Occipital lobe (tissue), 2 donors: ENCODE measurements around the gene PCDHGA2. TPM values are rescaled to one million over a fixed set of nuclear protein-coding genes. Genes with fewer than 3 reads are reported as not detected.
"Not testable (repeated sequence)": the region's sequence is repeated elsewhere in the genome, so short reads cannot be mapped to it uniquely, and the experiment has no call there.

ENCODE experiments used
- DNase-seq: peaks from one replicate; lab custom pipeline; 2025; lab: John Stamatoyannopoulos, UW
- total RNA-seq: library from RNA; depleted of rRNA; stranded (reverse); fragments of >200 nt; gene quantifications from one replicate; pipeline ENCODE4 v1.2.3, GENCODE V29; 2014

PCDHGA2 gene
- total RNA-seq, 1 donor from 2014 or later, result 6.9 TPM

DNA sequence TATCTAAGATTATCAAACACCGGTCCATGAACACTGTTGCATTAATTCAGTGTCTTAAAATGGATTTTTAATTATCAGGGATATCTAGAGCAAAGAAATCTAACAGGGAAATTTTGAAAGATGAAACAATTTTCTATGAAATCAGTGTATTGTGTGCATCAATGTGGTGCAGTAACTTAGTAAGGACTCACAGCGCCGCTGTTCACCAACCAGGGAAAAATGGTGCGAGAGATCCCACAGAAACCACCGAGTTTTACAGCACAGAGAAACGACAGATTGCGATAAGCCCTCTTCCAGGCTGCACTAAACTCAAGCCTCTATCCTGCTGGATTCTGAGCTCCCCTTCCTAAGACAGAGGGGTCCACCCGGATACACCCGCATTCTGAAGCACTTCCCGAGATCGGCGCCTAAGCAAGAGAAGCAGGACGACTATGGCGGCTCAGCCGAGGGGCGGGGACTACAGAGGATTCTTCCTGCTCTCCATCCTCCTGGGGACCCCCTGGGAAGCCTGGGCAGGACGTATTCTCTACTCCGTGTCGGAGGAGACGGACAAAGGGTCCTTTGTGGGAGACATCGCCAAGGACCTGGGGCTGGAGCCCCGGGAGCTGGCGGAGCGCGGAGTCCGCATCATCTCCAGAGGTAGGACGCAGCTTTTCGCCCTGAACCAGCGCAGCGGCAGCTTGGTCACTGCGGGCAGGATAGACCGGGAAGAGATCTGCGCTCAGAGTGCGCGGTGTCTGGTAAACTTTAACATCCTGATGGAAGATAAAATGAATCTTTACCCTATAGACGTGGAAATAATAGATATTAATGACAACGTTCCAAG is 44.1 kb downstream of the PCDHGA2 start, which contains the start of gene PCDHGA7:
Gene PCDHGA7 (plus strand): TSS at position 274 of the 826 bp plus-strand sequence. CDS start 158 bp downstream, at position 432.
- DNase-seq, result no peak

DNA sequence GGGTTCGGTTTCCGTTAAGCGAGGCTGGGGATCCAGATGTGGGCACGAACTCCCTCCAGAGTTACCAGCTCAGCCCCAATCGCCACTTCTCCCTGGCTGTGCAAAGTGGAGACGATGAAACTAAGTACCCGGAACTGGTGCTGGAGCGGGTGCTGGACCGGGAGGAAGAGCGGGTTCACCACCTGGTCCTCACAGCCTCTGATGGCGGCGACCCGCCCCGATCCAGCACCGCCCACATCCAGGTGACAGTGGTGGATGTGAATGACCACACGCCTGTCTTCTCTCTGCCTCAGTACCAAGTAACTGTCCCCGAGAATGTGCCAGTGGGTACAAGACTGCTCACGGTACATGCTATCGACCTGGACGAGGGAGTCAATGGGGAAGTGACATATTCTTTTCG is 44.8 kb downstream of the PCDHGA2 start:
- DNase-seq, result no peak

GRCh38 chr5:141384471-141385267 is 46.1 kb downstream of the PCDHGA2 start:
- DNase-seq, result no peak

- DNase-seq, result not testable (repeated sequence)
Observed at GRCh38 chr5:141387557-141388311, 49.2 kb downstream of the PCDHGA2 start, which contains the start of gene PCDHGB4. Gene PCDHGB4, plus strand, starts transcription at chr5:141387698. Its CDS starts 187 bp downstream, at chr5:141387885.

DNA sequence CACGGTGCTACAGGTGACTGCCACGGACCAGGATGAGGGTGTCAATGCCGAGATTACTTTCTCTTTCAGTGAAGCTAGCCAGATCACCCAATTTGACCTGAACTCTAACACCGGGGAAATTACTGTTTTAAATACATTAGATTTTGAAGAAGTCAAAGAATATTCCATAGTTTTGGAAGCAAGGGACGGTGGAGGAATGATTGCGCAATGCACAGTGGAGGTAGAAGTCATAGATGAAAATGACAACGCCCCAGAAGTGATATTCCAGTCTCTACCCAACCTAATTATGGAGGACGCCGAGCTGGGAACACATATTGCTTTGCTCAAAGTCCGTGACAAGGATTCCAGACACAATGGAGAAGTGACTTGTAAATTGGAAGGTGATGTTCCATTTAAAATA is 50.1 kb downstream of the PCDHGA2 start:
- DNase-seq, result no peak

DNA sequence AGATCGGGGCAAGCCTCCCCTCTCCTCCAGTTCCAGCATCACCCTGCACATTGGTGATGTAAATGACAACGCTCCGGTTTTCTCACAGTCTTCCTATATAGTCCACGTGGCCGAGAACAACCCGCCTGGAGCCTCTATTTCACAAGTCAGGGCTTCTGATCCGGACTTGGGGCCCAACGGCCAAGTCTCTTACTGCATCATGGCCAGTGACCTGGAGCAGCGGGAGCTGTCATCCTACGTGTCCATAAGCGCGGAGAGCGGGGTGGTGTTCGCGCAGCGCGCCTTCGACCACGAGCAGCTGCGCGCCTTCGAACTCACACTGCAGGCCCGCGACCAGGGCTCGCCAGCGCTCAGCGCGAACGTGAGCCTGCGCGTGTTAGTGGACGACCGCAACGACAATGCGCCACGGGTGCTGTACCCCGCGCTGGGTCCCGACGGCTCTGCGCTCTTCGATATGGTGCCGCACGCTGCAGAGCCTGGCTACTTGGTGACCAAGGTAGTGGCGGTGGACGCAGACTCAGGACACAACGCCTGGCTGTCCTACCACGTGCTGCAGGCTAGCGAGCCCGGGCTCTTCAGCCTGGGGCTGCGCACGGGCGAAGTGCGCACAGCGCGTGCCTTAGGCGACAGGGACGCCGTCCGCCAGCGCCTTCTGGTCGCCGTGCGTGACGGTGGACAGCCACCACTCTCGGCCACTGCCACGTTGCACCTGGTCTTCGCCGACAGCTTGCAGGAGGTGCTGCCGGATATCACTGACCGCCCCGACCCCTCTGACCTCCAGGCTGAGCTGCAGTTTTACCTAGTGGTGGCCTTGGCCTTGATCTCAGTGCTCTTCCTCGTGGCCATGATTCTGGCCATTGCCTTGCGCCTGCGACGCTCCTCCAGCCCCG is 50.8 kb downstream of the PCDHGA2 start:
- no peak for DNase-seq

DNA sequence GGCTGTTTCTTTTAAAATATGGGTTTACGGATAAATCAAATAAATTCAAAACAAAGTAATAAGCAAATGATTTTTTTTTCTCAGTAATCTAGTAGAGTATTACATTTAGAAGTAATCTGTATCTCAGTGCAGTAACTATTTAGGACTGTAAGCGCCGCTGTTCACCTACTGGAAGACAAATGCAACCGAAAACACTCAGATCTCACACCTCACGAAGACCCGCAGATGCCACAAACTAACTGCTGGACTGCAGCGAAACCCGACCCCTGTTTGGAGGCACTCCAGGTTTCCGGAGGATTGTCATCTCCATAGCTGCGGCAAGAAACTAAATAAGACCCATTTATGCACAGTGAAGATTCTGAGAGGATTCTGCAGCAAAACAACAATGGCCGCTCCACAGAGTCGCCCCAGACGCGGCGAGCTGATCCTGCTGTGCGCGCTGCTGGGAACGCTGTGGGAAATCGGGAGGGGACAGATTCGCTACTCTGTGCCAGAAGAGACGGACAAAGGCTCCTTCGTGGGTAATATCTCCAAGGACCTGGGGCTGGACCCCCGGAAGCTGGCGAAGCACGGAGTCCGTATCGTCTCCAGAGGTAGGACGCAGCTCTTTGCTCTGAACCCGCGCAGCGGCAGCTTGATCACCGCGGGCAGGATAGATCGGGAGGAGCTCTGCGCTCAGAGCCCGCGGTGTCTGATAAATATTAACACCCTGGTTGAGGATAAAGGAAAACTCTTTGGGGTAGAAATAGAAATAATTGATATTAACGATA is 54.1 kb downstream of the PCDHGA2 start, which contains the start of gene PCDHGA8:
Gene PCDHGA8 (plus strand): TSS at position 205 of the 770 bp plus-strand sequence. CDS start 181 bp downstream, at position 386.
- no peak for DNase-seq

Other genes with a start within 250 kb of the PCDHGA2 start
- gene PCDHB2, start 244.1 kb upstream of the PCDHGA2 start, total RNA-seq, result 14.2 TPM
- 10.3 TPM for gene PCDHB3, start 238.3 kb upstream of the PCDHGA2 start, total RNA-seq
- 4.7 TPM for gene PCDHB4, start 216.9 kb upstream of the PCDHGA2 start, total RNA-seq
- 9.7 TPM for gene PCDHB5, start 203.6 kb upstream of the PCDHGA2 start, total RNA-seq
- 3.1 TPM for gene PCDHB6, start 188.7 kb upstream of the PCDHGA2 start, total RNA-seq
- 13.4 TPM for gene PCDHB7, start 166.1 kb upstream of the PCDHGA2 start, total RNA-seq
- gene PCDHB8, start 161.0 kb upstream of the PCDHGA2 start, total RNA-seq, result 8.6 TPM
- 4.5 TPM for gene PCDHB16, start 156.4 kb upstream of the PCDHGA2 start, total RNA-seq
- 6.1 TPM for gene PCDHB9, start 151.6 kb upstream of the PCDHGA2 start, total RNA-seq
- 13.1 TPM for gene PCDHB10, start 146.4 kb upstream of the PCDHGA2 start, total RNA-seq
- 10.5 TPM for gene PCDHB11, start 139.1 kb upstream of the PCDHGA2 start, total RNA-seq
- gene PCDHB12, start 130.0 kb upstream of the PCDHGA2 start, total RNA-seq, result 14.8 TPM
- gene PCDHB13, start 124.8 kb upstream of the PCDHGA2 start, total RNA-seq, result 9.2 TPM
- 13.4 TPM for gene PCDHB14, start 115.4 kb upstream of the PCDHGA2 start, total RNA-seq
- 22.1 TPM for gene PCDHB15, start 93.4 kb upstream of the PCDHGA2 start, total RNA-seq
- not detected for gene SLC25A2, start 34.7 kb upstream of the PCDHGA2 start, total RNA-seq
- gene TAF7, start 18.0 kb upstream of the PCDHGA2 start, total RNA-seq, result 127 TPM
- 4.8 TPM for gene PCDHGA1, start 8.2 kb upstream of the PCDHGA2 start, total RNA-seq
- 4.7 TPM for gene PCDHGA3, start 5.1 kb downstream of the PCDHGA2 start, total RNA-seq
- 7.8 TPM for gene PCDHGB1, start 11.3 kb downstream of the PCDHGA2 start, total RNA-seq
- 8.4 TPM for gene PCDHGA4, start 16.3 kb downstream of the PCDHGA2 start, total RNA-seq
- 8.3 TPM for gene PCDHGB2, start 21.2 kb downstream of the PCDHGA2 start, total RNA-seq
- 6.6 TPM for gene PCDHGA5, start 25.4 kb downstream of the PCDHGA2 start, total RNA-seq
- 12.3 TPM for gene PCDHGB3, start 31.5 kb downstream of the PCDHGA2 start, total RNA-seq
- 12.3 TPM for gene PCDHGA6, start 35.1 kb downstream of the PCDHGA2 start, total RNA-seq
- gene PCDHGA7, start 44.0 kb downstream of the PCDHGA2 start, total RNA-seq, result 8.4 TPM
- gene PCDHGB4, start 48.9 kb downstream of the PCDHGA2 start, total RNA-seq, result 12.9 TPM
- 8.0 TPM for gene PCDHGA8, start 53.9 kb downstream of the PCDHGA2 start, total RNA-seq
- gene PCDHGB5, start 59.2 kb downstream of the PCDHGA2 start, total RNA-seq, result 18.1 TPM
- gene PCDHGA9, start 64.0 kb downstream of the PCDHGA2 start, total RNA-seq, result 11.9 TPM
- gene PCDHGB6, start 69.3 kb downstream of the PCDHGA2 start, total RNA-seq, result 12.8 TPM
- 12.0 TPM for gene PCDHGA10, start 74.2 kb downstream of the PCDHGA2 start, total RNA-seq
- 15.6 TPM for gene PCDHGB7, start 78.9 kb downstream of the PCDHGA2 start, total RNA-seq
- gene PCDHGA11, start 82.3 kb downstream of the PCDHGA2 start, total RNA-seq, result 16.4 TPM
- 6.9 TPM for gene PCDHGA12, start 91.7 kb downstream of the PCDHGA2 start, total RNA-seq
- gene PCDHGC3, start 137.2 kb downstream of the PCDHGA2 start, total RNA-seq, result 35.6 TPM
- 91.2 TPM for gene PCDHGC4, start 146.3 kb downstream of the PCDHGA2 start, total RNA-seq
- gene PCDHGC5, start 150.3 kb downstream of the PCDHGA2 start, total RNA-seq, result 6.2 TPM